ENCODE data around the gene XCR1.
"Not testable (repeated sequence)": the region's sequence is repeated elsewhere in the genome, so short reads cannot be mapped to it uniquely, and the experiment has no call there.

The XCR1 gene

GRCh38 chr3:46052531-46052930 lies 25.2 kb upstream of the XCR1 start:
- CTCF ChIA-PET: interaction anchor here (2.6 kb wide), 1 partner anchor 28 kb away, joined by 5 read pairs; no protein-coding TSS in a partner anchor
- no peak for DNase-seq (ENCODE audit: low read depth, low spot score)
- no peak for TF ChIP-seq CTCF (IDR thresholded peaks at IDR 0.05; ENCODE audit: insufficient read depth, low read length, missing control alignments)
- POLR2A ChIA-PET: no interaction called here
- no peak overlapping the region for H3K4me3 ChIP-seq (ENCODE audit: low read depth, low read length)

- H3K4me3 ChIP-seq (ENCODE audit: low read depth, low read length): no peak overlapping the region
- no peak for DNase-seq (ENCODE audit: low read depth, low spot score)
- POLR2A ChIA-PET: interaction anchor here (0.6 kb wide), 1 partner anchor 171 kb away, joined by 3 read pairs; no protein-coding TSS in a partner anchor
- CTCF ChIA-PET: interaction anchor here (3.3 kb wide), 1 partner anchor 29 kb away, joined by 12 read pairs; no protein-coding TSS in a partner anchor
- TF ChIP-seq CTCF (IDR thresholded peaks at IDR 0.05; ENCODE audit: insufficient read depth, low read length, missing control alignments): no peak
Measured at GRCh38 chr3:46049093-46049492, 21.8 kb upstream of the XCR1 start.

GRCh38 chr3:46046231-46046630 lies 18.9 kb upstream of the XCR1 start:
- DNase-seq (ENCODE audit: low read depth, low spot score); H3K4me3 ChIP-seq (ENCODE audit: low read depth, low read length); POLR2A ChIA-PET: not testable (repeated sequence)
- CTCF ChIA-PET: interaction anchor here (2.6 kb wide), 1 partner anchor 31 kb away, joined by 10 read pairs; no protein-coding TSS in a partner anchor

GRCh38 chr3:46038916-46039315 lies 11.6 kb upstream of the XCR1 start:
- POLR2A ChIA-PET: no interaction called here
- H3K4me3 ChIP-seq (ENCODE audit: low read depth, low read length): no peak overlapping the region
- no peak for TF ChIP-seq CTCF (IDR thresholded peaks at IDR 0.05; ENCODE audit: insufficient read depth, low read length, missing control alignments)
- CTCF ChIA-PET: no interaction called here
- DNase-seq (ENCODE audit: low read depth, low spot score): no peak

- POLR2A ChIA-PET; CTCF ChIA-PET; DNase-seq (ENCODE audit: low read depth, low spot score); H3K4me3 ChIP-seq (ENCODE audit: low read depth, low read length): not testable (repeated sequence)
Measured at GRCh38 chr3:46038071-46038470, 10.8 kb upstream of the XCR1 start.

GRCh38 chr3:46036191-46036590 lies 8.9 kb upstream of the XCR1 start:
- POLR2A ChIA-PET: no interaction called here
- H3K4me3 ChIP-seq (ENCODE audit: low read depth, low read length): no peak overlapping the region
- CTCF ChIA-PET: no interaction called here
- TF ChIP-seq CTCF (IDR thresholded peaks at IDR 0.05; ENCODE audit: insufficient read depth, low read length, missing control alignments): no peak
- no peak for DNase-seq (ENCODE audit: low read depth, low spot score)

GRCh38 chr3:46031747-46032146 lies 4.5 kb upstream of the XCR1 start:
- CTCF ChIA-PET: no interaction called here
- no peak for TF ChIP-seq CTCF (IDR thresholded peaks at IDR 0.05; ENCODE audit: insufficient read depth, low read length, missing control alignments)

More at GRCh38 chr3:46031747-46032146, 4.5 kb upstream of the XCR1 start:
- POLR2A ChIA-PET: no interaction called here
- DNase-seq (ENCODE audit: low read depth, low spot score): no peak
- H3K4me3 ChIP-seq (ENCODE audit: low read depth, low read length): no peak overlapping the region

All from AG04449 (cell line).